HG03558 (cell line): ENCODE results near the gene ZCCHC14.
"Not testable (repeated sequence)": the region's sequence is repeated elsewhere in the genome, so short reads cannot be mapped to it uniquely, and the experiment has no call there.

ENCODE experiments used
- ATAC-seq: cut with Tn5 transposase; IDR thresholded peaks from one replicate; pipeline ENCODE4 v1.9.1; 2021; ENCODE audit warnings: moderate number of reproducible peaks; ENCODE audit not compliant: unreplicated experiment; ENCODE audit errors: extremely low read depth

The ZCCHC14 gene

DNA sequence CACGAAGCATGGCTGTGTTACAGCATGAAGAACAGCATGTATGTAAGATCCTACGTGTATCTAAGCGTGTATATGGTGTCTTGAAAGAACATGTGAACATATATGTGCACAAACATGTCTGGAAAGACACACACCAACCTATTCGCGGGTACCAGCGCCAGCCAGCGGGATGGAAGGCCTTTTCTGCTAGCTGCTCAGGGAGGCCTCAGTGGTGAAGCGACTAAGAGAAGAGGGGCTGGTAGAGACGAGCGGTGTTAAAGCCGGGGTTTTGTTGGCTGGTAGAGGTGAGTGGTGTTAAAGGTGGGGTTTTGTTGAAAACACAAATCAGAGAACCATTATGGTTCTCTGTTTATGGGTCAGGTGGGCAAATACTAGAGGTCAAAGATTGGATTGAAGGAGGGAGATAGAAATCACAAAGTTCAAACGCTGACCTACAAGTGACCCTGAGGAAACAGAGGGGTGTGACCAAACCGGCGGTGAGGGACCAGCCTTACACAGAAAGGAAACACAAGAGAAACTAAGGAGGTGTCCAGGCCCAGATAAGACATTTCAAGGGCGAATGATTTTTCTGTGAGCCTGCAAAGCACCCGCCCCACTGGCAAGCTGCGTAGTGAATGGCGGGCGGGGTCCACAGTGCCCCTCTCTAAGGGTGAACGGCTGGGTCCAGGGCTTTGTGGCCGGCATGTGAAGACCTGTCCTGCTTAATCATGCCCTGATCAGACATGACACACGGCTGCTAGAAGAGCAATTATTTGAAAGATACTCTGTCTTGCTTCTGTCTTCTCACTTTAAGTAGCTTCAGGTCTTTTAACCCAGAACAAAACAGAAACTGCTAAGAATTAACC lies 8.1 kb downstream of the ZCCHC14 start:
- no peak for ATAC-seq

DNA sequence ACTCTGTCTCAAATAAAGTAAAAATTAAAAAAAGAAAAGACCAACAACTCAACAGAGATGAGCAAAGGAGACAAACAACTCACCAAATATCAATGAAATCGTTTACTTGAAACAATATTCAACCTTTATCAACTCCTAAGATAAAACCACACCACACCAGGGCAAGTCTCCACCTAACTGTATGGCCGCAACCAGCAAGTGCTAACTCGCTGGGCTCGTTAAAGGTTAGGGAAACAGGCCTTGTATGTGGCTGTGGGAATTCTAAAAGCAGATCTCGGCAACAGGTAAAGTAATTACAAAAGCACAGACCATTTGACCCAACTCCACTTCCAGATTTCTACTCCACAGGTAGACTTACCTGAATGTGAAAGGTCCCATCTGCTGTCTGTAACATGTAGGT lies 9.3 kb downstream of the ZCCHC14 start:
- no peak for ATAC-seq

DNA sequence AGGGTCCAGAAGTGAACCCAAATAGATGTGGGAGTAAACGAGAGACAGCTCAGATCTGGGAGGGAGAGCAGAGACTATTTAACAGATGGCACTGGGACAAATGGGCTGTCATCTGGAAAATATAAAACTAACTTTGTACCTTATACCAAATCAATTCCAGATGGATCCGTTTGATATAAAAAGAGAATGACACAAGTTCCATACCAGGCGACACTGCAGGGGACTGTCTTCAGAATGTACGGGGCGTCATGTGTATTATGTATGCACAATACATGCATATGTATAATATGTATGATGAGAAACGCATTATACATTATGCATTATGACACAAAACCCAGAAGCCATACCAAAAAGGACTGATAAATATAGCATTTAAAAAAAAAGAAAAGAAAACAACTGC lies 10.2 kb downstream of the ZCCHC14 start:
- not testable (repeated sequence) for ATAC-seq

DNA sequence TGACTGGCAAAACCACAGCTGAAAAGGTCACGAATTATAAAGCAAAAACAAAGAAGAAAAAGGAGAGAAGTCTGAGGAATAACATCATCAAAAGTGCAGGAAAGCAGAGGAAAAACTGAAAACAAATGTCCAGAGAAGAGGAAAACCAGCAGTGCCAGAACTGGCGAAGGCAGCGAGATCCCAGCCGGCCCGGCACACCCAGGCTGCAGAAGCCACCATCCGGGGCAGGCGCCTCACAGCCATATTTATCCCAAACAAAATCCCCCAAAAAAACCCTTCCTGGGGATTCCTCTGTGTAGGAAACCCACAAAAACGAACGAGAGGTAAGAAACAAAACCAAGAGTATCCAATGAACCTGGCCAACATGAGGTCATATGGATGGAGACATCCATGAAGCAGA lies 10.6 kb downstream of the ZCCHC14 start:
- ATAC-seq = no peak

DNA sequence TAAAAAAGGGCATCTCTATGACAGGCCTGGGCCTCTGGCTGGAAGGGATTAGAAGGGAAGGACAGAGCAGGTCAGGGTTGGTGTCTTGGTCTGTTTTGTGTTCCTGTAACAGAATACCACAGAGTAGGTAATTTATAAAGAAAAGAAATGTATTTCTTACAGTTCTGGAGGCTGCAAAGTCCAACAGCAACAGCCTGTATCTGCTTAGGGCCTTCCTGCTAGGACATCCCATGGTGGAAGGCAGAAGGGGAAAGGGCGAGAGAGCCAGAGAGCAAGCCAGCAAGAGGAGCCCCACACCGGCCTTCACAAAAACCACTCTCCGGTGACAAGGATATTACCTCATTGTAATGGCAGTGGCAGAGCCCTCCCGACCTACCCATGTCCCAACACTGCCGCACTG lies 11.1 kb downstream of the ZCCHC14 start:
- not testable (repeated sequence) for ATAC-seq

DNA sequence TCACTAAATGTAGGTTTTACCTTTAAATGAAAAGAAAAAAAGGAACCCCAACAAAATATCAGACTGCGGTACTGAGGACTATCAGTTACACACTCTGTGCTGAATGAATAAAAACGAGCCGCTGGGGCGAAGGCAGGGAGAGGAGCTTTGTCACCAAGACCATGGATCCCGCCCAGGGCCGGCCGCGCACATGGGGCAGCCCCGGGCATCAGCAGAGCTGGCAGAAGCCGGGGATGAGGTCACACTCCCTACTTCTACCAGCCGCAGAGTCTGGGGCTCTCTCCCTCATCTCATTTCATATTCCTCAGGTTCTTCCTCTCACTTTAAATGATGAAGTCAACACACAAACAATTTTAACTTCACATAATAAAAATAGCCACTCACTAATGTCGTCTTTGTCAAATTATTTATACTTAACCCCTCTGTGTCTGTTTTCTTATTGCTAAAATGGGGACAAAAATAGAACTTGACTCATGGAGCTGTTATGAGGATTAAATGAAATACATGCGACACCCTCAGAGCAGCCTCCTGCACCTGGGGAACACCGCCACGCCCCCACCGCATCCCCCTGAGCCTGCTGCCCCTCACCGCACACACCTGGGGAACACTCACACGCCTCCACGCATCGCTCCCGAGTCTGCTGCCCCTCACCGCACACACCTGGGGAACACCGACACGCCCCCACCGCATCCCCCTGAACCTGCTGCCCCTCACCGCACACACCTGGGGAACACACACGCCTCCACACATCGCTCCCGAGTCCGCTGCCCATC lies 15.4 kb downstream of the ZCCHC14 start:
- not testable (repeated sequence) for ATAC-seq

DNA sequence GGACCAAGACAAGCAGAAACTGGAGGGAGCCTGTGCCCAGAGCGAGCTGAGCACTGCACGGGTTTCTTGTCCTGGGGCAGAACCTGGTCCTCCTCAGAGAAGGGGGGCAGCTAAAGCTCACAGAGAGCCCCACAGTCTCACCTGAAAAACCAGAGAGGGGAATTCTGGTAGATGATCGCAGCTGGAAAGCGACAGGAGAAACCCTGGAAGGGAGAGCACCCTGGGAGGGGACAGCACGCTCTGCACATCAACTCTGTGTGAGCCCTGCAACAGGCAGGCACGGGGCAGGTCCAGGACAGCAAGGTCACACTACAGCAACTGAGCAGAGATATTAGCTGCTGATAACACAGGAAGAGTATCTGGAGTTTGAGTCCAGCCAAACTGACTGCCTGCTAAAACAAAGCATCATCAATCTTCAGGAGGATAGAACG lies 18.2 kb downstream of the ZCCHC14 start:
- ATAC-seq = no peak

DNA sequence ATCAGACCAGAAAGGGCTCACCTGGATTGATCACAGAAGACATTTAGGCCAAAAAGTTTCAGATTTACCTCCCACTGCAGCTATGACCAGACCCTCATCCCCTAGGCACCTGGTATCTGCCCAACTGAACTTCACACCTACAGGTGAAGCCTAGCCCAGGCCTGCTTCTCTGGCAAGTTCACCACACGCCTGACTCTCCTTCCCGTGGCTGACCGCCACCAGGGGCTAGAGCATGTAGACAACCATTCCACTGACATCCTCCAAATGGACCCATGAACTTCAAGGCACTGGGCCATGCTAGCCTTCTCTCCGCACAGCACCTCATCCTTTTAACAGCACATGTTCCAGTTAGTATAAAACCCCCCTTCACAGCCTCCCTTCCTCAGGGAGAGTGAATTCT lies 18.8 kb downstream of the ZCCHC14 start:
- ATAC-seq = no peak

DNA sequence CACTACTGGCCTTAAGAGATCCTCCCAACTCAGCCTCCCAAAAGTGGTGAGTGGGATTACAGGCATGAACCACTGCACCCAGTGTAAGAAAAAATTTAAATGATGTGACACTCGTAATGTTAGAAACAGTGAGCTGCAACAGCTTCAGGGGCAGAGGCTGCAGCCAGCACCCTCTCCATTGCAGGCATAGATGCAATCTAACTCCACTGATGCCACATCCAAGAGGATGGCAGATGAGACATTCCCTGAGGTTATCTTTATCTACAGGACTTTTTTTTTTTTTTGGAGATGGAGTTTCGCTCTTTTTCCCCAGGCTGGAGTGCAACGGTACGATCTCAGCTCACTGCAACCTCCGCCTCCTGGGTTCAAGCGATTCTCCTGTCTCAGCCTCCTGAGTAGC lies 19.9 kb downstream of the ZCCHC14 start:
- ATAC-seq = no peak

DNA sequence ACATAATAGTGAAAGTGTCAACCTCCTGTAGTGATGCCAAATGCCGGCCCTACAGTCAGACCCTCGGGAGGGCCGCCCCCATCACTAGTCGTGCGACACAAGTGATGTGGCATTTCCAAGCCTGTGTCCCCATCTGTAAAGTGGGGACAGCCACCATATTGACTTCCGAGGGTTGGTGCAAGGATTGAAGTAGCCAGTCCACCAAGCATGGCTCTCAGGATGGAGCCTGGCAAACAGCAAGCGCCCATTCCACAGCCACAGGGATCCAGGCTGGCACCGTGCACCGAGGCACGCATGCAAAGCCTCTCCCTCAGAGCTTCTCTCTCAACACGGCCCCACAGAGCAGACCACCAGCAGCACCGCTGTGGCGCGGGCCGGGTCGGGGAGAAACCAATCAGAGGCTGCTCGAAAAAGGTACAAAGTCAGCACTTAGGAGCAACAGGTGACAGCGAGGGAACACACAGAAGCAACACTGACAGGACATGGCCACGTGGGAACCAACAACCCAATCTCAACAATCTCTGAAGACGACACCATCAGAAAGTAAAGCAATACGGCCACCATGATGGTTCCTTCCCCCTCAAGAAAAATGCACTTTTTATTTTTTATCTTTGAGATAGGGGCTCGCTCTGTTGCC lies 20.6 kb downstream of the ZCCHC14 start:
- no peak for ATAC-seq

DNA sequence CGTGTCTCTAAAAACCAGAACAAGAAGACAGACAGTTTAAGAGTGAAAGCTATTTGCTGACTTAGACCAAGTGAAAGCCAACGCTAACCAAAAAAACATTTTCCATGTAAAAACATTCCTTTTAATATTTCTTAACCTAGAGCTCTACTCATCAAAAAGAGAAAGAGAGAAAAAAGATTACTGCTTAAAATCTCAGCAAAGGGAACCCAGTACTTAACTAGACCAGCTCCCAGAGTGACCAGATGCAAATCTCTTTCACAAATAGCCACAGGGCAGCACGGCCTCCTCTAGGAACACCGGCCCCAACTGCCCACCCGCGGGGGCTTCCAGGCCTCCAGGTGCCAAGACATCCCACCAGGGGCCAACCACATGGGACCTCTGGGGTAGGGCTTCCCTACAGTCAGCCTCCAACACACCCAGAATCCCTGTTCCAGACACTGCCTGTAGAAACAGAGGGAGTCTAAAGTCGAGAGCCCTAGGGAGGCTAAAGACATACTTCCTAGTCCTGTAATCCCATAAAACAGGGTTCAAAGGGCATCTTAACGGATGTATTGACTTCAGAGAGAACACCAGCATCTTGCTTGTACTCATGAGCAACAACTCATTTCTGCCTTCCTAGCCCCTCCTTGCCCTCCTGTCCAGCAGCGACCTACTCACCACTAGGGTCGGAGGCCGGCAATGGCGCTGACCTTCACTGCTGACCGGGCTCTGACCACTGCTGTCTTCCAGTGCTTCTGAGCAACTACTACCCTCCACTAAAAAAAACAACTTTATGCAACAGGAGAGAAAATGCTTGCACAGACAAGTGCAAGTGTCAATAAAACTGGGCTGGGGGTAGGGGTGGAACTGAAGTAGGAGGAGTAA lies 21.3 kb downstream of the ZCCHC14 start:
- no peak for ATAC-seq

DNA sequence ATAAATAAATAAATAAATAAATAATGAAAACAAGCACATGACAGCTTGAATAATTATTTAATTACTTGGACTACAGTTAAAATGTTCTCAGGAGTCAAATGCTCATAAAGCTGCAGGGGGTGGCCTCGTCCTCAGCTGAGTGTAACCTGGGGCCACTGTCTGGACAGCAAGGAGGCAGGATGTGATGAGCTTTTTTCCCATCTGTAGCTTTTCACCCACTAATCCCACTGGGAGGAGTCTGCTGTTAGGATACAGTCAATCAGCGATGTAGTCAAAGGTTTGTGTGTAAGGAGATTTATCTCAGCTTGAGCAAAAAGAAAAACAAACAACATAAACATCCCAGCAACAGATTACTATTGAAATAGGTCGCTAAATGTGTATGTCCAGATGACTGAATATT lies 22.5 kb downstream of the ZCCHC14 start:
- no peak for ATAC-seq

DNA sequence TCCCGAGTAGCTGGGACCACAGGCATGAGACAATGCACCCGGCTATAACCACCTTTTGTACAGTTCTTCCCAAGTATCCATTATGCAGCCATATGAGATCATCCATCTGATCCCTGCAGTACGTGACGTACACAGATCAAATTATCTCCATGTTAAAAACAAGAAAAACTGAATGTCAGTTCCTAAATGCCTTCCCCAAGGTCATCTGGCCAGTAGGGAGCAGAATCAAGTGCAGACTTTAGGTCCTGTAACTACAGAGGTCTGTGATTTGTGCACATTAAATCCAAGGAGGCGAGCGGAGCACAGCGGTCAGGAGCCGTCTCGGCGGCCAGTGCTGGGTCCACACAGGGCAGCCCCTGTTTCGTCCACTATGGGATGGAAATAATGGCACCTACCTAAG lies 23.7 kb downstream of the ZCCHC14 start:
- ATAC-seq = no peak

DNA sequence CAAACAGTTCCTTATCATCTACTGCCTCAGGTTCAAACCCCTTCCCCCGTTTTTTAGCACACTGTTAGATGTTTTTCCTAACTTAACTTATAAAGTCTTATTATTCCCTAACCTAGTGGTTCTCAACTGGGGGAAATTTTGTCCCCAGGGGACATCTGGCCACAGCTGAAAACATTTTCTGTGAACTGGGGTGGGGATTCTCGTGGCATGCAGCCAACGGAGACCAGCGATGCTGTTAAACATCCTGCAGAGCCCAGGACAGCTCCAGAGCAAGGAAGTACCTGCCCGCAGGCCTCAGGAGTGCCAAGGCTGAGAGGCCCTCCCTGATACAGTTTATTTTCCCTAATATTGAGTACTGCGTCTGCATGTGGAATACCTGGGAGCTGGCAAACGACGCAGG lies 24.3 kb downstream of the ZCCHC14 start:
- no peak for ATAC-seq

DNA sequence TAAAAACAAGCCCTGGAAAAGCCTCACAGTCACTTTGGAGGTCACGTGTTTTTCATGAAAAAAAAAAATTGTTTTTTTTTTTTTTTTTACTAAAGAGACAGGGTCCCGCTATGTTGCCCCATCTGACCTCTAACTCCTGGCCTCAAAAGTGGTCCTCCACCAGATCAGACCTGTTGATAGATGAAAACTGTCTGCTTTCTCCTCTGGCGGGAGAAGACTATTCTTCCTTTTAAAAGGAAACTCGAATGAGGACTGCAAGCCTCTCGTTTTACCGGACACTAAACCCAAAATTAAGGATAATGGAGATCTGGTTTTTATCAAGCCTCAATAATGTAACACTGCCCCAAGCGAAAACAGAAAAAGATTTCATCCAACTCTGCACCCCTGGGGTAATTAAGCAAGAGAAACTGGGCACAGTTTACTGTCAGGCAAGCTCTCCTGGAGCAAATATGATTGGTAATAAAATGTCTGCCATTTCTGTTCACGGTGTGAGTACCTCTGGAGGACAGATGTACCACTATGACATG lies 25.8 kb downstream of the ZCCHC14 start:
- ATAC-seq = no peak

DNA sequence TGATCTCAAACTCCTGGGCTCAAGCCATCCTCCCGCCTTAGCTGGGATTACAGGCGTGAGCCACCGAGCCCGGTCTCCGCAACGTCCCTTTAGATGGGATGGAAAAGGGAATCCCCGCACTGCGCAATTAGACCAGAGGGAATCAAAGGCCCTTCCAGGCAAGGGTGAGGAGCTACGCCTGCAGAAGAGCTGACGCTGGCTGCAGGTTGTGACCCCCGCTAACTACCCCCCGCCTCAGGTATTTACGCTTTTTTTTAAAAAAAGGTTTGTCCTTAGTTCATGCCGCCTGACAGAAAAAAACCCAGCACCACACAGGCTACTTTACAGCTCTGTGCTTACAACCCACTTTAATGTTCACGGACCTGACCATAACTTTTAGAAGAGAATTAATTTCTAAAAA lies 26.9 kb downstream of the ZCCHC14 start:
- ATAC-seq = no peak

DNA sequence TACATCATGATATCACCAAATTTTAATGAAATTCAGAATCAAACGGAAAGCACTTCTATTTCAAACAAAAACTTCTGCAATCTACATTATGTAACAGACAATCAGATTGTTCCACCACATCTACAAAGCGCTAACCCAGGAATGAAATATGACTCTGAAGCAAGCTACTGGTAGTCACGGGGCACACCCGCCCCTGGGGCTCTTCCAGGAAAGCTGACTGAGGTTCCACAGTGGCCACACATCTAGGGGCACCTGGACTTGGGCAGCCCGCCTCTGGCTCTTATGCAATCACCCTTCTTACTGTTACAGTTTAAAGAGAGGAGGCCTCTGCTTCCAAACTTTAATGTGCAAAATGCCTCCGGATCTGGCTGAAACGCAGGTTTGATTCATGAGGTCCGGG lies 27.5 kb downstream of the ZCCHC14 start:
- ATAC-seq = no peak

DNA sequence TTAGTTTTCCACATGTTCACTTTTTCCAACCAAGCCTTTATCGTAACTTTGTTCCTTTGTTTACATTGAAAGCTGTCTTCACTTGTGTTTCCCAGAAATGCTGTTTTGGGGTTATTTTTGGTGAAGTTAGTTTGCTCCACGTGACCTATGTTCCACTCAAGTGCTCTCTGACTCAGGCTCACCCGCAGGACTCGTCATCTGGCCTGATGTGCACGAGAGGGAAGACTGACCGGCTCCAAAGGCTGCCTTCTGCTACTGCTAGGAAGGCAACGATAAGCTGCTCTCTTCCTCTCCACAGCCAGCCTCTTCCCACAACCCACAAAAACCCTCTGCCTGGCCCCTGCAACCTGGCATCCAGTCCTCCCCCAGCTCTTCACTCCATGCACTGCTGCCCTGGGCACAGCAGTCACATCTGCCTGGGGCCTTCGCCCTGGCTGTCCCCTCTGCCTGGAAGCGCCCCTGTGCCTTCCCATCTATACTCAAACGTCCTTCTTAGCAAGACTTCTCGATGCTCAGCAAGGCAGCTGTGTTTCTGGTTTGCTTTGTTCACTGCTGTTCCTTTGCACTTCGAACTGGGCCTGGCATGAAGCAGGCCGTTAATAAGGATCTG lies 28.0 kb downstream of the ZCCHC14 start:
- ATAC-seq = no peak
